ENCODE results near the gene PDZRN4. TPM values are rescaled to one million over a fixed set of nuclear protein-coding genes. Genes with fewer than 3 reads are reported as not detected.
"Not testable (repeated sequence)": the region's sequence is repeated elsewhere in the genome, so short reads cannot be mapped to it uniquely, and the experiment has no call there.

Gene PDZRN4
- total and polyA plus RNA-seq, 12 donors: 0.28 to 2.3 (median 1.0) TPM

- no peaks in the 10 kb centered on the region for H3K27me3 ChIP-seq
- no peak overlapping the region for H3K27ac ChIP-seq
- DNase-seq: no peak
- H3K4me1 ChIP-seq (replicated peaks in 1 of 2): no peaks in the 10 kb centered on the region
- no peaks in the 10 kb centered on the region for H3K9me3 ChIP-seq (replicated peaks in 1 of 3)
- 80 to 87% (median 81%) methylated on average over 8 of the region's 8 CpGs for WGBS, 4 donors
- intact Hi-C loops (cut with DNase I): no loop called here
- H3K36me3 ChIP-seq (replicated peaks in 1 of 2): no peaks in the 10 kb centered on the region
- no peak overlapping the region for H3K4me3 ChIP-seq
- TF ChIP-seq POLR2A (IDR thresholded peaks at IDR 0.05) (no peak), CTCF (IDR thresholded peaks at IDR 0.05) (no peak)
Observed at GRCh38 chr12:41606468-41607445, 418.6 kb downstream of the PDZRN4 start.

- no peaks in the 10 kb centered on the region for H3K36me3 ChIP-seq (replicated peaks in 1 of 2)
- H3K27ac ChIP-seq: no peak overlapping the region
- no peak for TF ChIP-seq CTCF (IDR thresholded peaks at IDR 0.05)
- TF ChIP-seq POLR2A (IDR thresholded peaks at IDR 0.05): no peak
- no peaks in the 10 kb centered on the region for H3K27me3 ChIP-seq
- no peak overlapping the region for H3K4me3 ChIP-seq
- 79 to 86% (median 84%) methylated on average over 3 of the region's 3 CpGs for WGBS, 4 donors
- H3K4me1 ChIP-seq (replicated peaks in 1 of 2): no peaks in the 10 kb centered on the region
- intact Hi-C loops (cut with DNase I): no loop called here
- no peaks in the 10 kb centered on the region for H3K9me3 ChIP-seq (replicated peaks in 1 of 3)
- DNase-seq: no peak
Observed at GRCh38 chr12:41612892-41613557, 424.9 kb downstream of the PDZRN4 start.

DNA sequence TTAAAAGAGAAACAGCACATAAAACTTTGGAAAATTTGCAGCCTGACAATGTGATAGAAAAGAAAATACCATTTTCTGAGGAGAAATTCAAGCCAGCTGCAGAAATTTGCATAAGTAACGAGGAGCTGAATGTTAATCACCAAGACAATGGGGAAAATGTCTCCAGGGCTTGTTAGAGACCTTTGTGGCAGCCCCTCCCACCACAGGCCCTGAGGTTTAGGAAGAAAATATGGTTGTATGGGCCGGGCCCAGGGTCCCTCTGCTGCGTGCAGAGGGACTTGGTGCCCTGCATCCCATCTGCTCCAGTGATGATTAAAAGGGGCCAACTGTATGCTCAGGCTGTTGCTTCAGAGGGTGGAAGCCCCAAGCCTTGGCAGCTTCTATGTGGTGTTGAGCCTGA is 427.1 kb downstream of the PDZRN4 start:
- 52 to 75% (median 62%) methylated on average over 3 of the region's 3 CpGs for WGBS, 4 donors
- H3K9me3 ChIP-seq (replicated peaks in 1 of 3); DNase-seq; H3K4me1 ChIP-seq (replicated peaks in 1 of 2); H3K27ac ChIP-seq; H3K4me3 ChIP-seq; H3K27me3 ChIP-seq; H3K36me3 ChIP-seq (replicated peaks in 1 of 2); intact Hi-C loops (cut with DNase I): not testable (repeated sequence)

GRCh38 chr12:41619705-41620104 is 431.6 kb downstream of the PDZRN4 start:
- no peaks in the 10 kb centered on the region for H3K9me3 ChIP-seq (replicated peaks in 1 of 3)
- H3K4me1 ChIP-seq (replicated peaks in 1 of 2): no peaks in the 10 kb centered on the region
- no peaks in the 10 kb centered on the region for H3K36me3 ChIP-seq (replicated peaks in 1 of 2)
- intact Hi-C loops (cut with DNase I): no loop called here
- H3K27ac ChIP-seq: no peak overlapping the region
- H3K27me3 ChIP-seq: no peaks in the 10 kb centered on the region
- no peak for DNase-seq
- TF ChIP-seq POLR2A (IDR thresholded peaks at IDR 0.05) (no peak), CTCF (IDR thresholded peaks at IDR 0.05) (no peak)
- no peak overlapping the region for H3K4me3 ChIP-seq

Data from adrenal gland (tissue), 12 donors.